OCI-LY7 (cell line): ENCODE results near the gene ATP6V0D1. TPM values are rescaled to one million over a fixed set of nuclear protein-coding genes. Genes with fewer than 3 reads are reported as not detected.

Source experiments
- BruUV-seq: library from RNA; stranded (reverse); fragments of 400-500 nt; replicated peaks from 2 replicates; lab custom pipeline; 2021; lab: Mats Ljungman, UMichigan
- CTCF ChIA-PET: fragments of 300-600 bp; sonication (Branson Sonifier 250); formaldehyde crosslinking; loops from one replicate; lab custom pipeline; 2022; ENCODE audit warnings: antibody characterized with exemption; ENCODE audit not compliant: unreplicated experiment; lab: Charles Lee
- POLR2A ChIA-PET: fragments of 300-600 bp; sonication (Branson Sonifier 250); formaldehyde crosslinking; loops from one replicate; lab custom pipeline; 2022; ENCODE audit warnings: antibody characterized with exemption; lab: Charles Lee
- DNase-seq: peaks from one replicate; pipeline ENCODE4 v3.0.0-alpha.2; 2015; ENCODE audit warnings: low spot score
- H2AFZ ChIP-seq: fragments of 200-600 bp; sonication (generic), shearing (Covaris generic); 2 replicates; pipeline ENCODE4 v1.6.1; 2014; ENCODE audit warnings: mild to moderate bottlenecking, antibody characterized with exemption, low read length, moderate library complexity
- H3K27ac ChIP-seq: fragments of 200-600 bp; sonication (generic); 2 replicates; pipeline ENCODE4 v1.5.1; 2014; ENCODE audit warnings: mixed run types, low read depth, mild to moderate bottlenecking, moderate library complexity, low read length, inconsistent platforms; ENCODE audit not compliant: poor library complexity, severe bottlenecking
- H3K36me3 ChIP-seq: fragments of 200-600 bp; sonication (generic); 2 replicates; pipeline ENCODE4 v1.6.1; 2014; ENCODE audit warnings: mild to moderate bottlenecking, antibody characterized with exemption, low read length, moderate library complexity, mixed read lengths; ENCODE audit not compliant: insufficient read depth
- H3K4me1 ChIP-seq: fragments of 200-600 bp; sonication (generic); 2 replicates; pipeline ENCODE4 v1.5.1; 2014; ENCODE audit warnings: mild to moderate bottlenecking, low read length; ENCODE audit not compliant: insufficient read depth, poor library complexity, severe bottlenecking
- H3K4me2 ChIP-seq: fragments of 200-600 bp; sonication (generic); 2 replicates; pipeline ENCODE4 v1.6.1; 2014; ENCODE audit warnings: mild to moderate bottlenecking, low read length
- H3K4me3 ChIP-seq: fragments of 200-600 bp; sonication (generic); 2 replicates; pipeline ENCODE4 v1.5.1; 2014; ENCODE audit warnings: mild to moderate bottlenecking, low read depth, low read length; ENCODE audit not compliant: poor library complexity, severe bottlenecking
- H3K79me2 ChIP-seq: fragments of 200-600 bp; sonication (generic); 2 replicates; pipeline ENCODE4 v1.6.1; 2016; ENCODE audit warnings: low read depth, mild to moderate bottlenecking, low read length, moderate library complexity, mixed read lengths; ENCODE audit not compliant: insufficient read depth
- H3K9me2 ChIP-seq: fragments of 200-600 bp; sonication (generic); 2 replicates; pipeline ENCODE4 v1.6.1; 2016; ENCODE audit warnings: mild to moderate bottlenecking, low read length, mixed read lengths; ENCODE audit not compliant: insufficient read depth
- H3K9me3 ChIP-seq: fragments of 200-600 bp; sonication (generic); 2 replicates; pipeline ENCODE4 v1.6.1; 2014; ENCODE audit warnings: mild to moderate bottlenecking, mixed run types, low read length, mixed read lengths
- H4K20me1 ChIP-seq: fragments of 200-600 bp; sonication (generic); 2 replicates; pipeline ENCODE4 v1.6.1; 2014; ENCODE audit warnings: mild to moderate bottlenecking, antibody characterized with exemption, low read length, moderate library complexity, mixed read lengths; ENCODE audit not compliant: insufficient read depth
- EZH2phosphoT487 ChIP-seq: fragments of 200-600 bp; sonication (generic); IDR thresholded peaks from 2 replicates; pipeline ENCODE4 v1.6.1; 2018; ENCODE audit warnings: low read depth, borderline replicate concordance, mild to moderate bottlenecking, mixed run types, antibody characterized with exemption, low read length, moderate library complexity, mixed read lengths
- intact Hi-C: fragments of 100-400 bp; cut with micrococcal nuclease; formaldehyde crosslinking; loops from one replicate; pipeline ENCODE4 v1.10.0; 2022; ENCODE audit not compliant: unreplicated experiment
- total RNA-seq, 2 experiments: library from RNA; depleted of rRNA in 1 of 2; stranded (reverse); fragments of >200 nt in 1 of 2; shearing (Covaris generic) in 1 of 2; gene quantifications; 2 replicates each; pipeline ENCODE4 v1.2.3, GENCODE V29; 2014 to 2022
- TF ChIP-seq, protein P1 (sequence below): fragments of 200-600 bp; sonication (generic); conservative IDR thresholded peaks from 2 replicates; pipeline ENCODE4 v1.5.1; 2014; ENCODE audit warnings: mild to moderate bottlenecking, antibody characterized with exemption, low read length, moderate library complexity, mixed read lengths

Gene ATP6V0D1
- total RNA-seq, 2 experiments from 2014 or later, result 24.4 to 38.0 TPM

DNA sequence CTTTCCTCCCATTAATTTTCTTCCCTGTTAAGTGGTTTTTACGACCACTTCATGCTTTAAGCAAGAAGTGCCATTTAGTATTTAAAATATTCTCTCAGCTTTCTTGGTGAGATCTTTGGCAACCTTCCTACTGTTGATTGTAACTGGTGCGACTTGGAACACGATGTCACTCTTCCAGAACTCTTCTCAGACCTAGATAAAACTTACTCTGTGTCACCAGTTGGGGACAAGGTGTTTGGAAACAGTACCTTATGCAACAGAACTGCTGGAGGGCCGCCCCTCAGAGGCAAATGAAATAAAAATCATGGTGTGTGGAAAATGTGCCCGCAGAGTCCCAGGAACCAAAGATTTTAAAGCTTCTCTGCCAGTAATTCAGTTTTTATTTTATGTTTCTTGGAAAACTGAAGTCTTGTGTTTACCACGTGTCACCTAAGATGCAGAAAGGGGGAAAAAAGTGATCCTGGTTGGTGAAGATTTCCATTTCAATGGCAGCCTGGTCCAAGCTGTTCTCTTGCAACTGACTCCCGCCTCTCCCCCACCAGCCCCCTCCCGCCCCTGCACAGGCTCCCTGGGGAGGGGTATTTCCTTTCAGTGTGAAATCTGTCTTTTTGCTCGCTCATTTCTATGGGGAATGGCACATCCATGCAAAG, 57.2 kb downstream of the ATP6V0D1 start:
- Histone ChIP-seq H4K20me1 (no peaks in the 10 kb centered on the region), H3K36me3 (no peaks in the 10 kb centered on the region), H3K4me1 (no peaks in the 10 kb centered on the region), H3K79me2 (no peaks in the 10 kb centered on the region), H3K9me3 (no peaks in the 10 kb centered on the region), H3K27ac (no peak overlapping the region), H3K4me3 (no peak overlapping the region), H3K9me2 (no peaks in the 10 kb centered on the region), H2AFZ (no peak overlapping the region), H3K4me2 (no peak overlapping the region)
- intact Hi-C loops, result no loop called here
- TF ChIP-seq, protein P1, sequence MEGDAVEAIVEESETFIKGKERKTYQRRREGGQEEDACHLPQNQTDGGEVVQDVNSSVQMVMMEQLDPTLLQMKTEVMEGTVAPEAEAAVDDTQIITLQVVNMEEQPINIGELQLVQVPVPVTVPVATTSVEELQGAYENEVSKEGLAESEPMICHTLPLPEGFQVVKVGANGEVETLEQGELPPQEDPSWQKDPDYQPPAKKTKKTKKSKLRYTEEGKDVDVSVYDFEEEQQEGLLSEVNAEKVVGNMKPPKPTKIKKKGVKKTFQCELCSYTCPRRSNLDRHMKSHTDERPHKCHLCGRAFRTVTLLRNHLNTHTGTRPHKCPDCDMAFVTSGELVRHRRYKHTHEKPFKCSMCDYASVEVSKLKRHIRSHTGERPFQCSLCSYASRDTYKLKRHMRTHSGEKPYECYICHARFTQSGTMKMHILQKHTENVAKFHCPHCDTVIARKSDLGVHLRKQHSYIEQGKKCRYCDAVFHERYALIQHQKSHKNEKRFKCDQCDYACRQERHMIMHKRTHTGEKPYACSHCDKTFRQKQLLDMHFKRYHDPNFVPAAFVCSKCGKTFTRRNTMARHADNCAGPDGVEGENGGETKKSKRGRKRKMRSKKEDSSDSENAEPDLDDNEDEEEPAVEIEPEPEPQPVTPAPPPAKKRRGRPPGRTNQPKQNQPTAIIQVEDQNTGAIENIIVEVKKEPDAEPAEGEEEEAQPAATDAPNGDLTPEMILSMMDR, result no peak
- no peak for TF ChIP-seq EZH2phosphoT487
- BruUV-seq, result no TSS peak
- ChIA-PET CTCF (no interaction called here), POLR2A (no interaction called here)
- DNase-seq, result no peak

DNA sequence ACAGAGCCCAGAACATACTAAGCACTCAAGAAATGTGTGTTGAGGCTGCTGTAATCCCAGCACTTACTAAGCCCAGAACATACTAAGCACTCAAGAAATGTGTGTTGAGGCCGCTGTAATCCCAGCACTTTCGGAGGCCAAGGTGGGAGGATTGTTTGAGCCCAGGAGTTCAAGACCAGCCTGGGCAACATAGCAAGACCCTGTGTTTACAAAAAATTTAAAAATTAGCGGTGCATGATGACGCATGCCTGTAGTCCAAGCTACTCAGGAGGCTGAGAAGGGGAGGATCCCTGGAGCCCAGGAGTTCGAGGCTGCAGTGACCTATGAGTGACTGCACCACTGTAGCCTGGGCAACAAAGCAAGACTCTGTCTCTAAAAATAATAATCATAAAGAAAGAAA, 57.9 kb downstream of the ATP6V0D1 start:
- CTCF ChIA-PET, result no interaction called here

GRCh38 chr16:67421030-67421429, 59.9 kb downstream of the ATP6V0D1 start:
- Histone ChIP-seq H2AFZ (no peak overlapping the region), H3K27ac (no peak overlapping the region), H3K4me2 (no peak overlapping the region), H3K9me2 (no peaks in the 10 kb centered on the region), H3K4me1 (no peaks in the 10 kb centered on the region), H3K79me2 (no peaks in the 10 kb centered on the region), H3K4me3 (no peak overlapping the region), H4K20me1 (no peaks in the 10 kb centered on the region), H3K36me3 (no peaks in the 10 kb centered on the region), H3K9me3 (no peaks in the 10 kb centered on the region)
- ChIA-PET POLR2A (interaction anchor here (0.6 kb wide), 2 partner anchors 63 to 258 kb away, joined by 4 to 6 read pairs; no protein-coding TSS in a partner anchor), CTCF (no interaction called here)
- DNase-seq, result no peak
- TF ChIP-seq EZH2phosphoT487, result no peak
- TF ChIP-seq, protein P1, result no peak
- intact Hi-C loops, result no loop called here
- no TSS peak for BruUV-seq

More for the DNA sequence above, 57.9 kb downstream of the ATP6V0D1 start:
- Histone ChIP-seq H3K4me2 (no peak overlapping the region), H3K9me2 (no peaks in the 10 kb centered on the region), H3K4me1 (no peaks in the 10 kb centered on the region), H2AFZ (no peak overlapping the region), H3K27ac (no peak overlapping the region), H4K20me1 (no peaks in the 10 kb centered on the region), H3K4me3 (no peak overlapping the region), H3K9me3 (no peaks in the 10 kb centered on the region), H3K36me3 (no peaks in the 10 kb centered on the region), H3K79me2 (no peaks in the 10 kb centered on the region)
- TF ChIP-seq, protein P1, result no peak
- no peak for TF ChIP-seq EZH2phosphoT487
- POLR2A ChIA-PET, result no interaction called here
- no TSS peak for BruUV-seq
- no peak for DNase-seq
- intact Hi-C loops, result no loop called here
